HK-2 (cell line): ENCODE data around the gene CHODL.

Experiments used
- DNase-seq: peaks from one replicate; pipeline ENCODE4 v3.0.0-alpha.2; 2018; ENCODE audit not compliant: unreplicated experiment

Gene CHODL, protein sequence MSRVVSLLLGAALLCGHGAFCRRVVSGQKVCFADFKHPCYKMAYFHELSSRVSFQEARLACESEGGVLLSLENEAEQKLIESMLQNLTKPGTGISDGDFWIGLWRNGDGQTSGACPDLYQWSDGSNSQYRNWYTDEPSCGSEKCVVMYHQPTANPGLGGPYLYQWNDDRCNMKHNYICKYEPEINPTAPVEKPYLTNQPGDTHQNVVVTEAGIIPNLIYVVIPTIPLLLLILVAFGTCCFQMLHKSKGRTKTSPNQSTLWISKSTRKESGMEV

GRCh38 chr21:18244671-18245463 is at the start of gene CHODL:
Gene CHODL (plus strand): TSS chr21:18244833. CDS start chr21:18245224, 391 bp downstream.
- DNase-seq, result no peak

- DNase-seq, result no peak
Measured at GRCh38 chr21:18204931-18205330, 39.7 kb upstream of the CHODL start.

DNA sequence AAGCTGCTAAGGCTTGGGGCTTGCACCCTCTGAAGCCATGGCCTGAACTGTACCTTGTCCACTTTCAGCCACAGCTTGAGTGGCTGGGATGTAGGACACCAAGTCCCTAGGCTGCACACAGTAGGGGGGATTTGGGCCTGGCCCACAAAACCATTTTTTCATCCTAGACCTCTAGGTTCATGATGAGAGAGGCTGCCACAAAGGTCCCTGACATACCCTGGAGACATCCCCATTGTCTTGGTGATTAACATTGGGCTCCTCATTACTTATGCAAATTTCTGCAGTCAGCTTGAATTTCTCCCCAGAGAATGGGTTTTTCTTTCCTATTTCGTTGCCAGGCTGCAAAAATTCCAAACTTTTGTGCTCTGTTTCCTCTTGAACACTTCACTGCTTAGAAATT is 26.3 kb upstream of the CHODL start:
- DNase-seq, result no peak

DNA sequence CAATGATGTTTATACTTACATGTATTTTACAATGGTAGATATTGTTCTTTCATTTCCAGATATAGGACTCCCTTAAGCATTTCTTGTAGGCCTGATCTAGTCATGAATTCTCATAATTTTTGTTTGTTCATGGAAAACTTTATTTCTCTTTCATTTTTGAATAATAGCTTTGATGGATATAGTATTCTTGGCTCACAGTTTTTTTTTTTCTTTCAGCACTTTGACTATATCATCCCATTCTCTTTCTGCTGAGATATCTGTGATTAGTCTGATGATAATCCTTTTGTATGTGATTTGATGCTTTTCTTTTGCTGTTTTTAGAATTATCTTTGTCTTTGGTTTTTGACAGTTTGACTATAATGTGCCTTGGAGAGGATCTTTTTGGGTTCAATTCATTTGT is 24.1 kb upstream of the CHODL start:
- DNase-seq, result no peak

DNA sequence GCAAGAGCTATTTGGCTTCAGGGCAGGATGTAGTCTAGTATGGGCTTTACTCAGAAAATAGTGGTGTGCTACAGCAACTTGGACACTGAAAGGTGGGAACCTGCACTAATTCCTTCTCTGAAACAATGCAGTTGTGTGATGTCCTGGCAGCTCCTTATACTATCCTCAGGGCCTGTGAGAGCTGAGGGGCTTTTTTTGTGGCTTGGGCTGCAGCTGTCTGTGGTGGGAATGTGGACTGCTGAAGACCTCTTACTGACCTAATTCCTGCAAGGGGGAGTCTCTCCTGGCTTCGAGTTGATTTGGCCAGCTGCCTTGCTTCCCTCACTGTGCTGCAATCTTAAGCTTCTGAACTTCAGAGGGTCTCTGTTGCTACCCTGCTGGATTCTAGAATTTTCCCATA is 22.3 kb upstream of the CHODL start:
- no peak for DNase-seq

DNA sequence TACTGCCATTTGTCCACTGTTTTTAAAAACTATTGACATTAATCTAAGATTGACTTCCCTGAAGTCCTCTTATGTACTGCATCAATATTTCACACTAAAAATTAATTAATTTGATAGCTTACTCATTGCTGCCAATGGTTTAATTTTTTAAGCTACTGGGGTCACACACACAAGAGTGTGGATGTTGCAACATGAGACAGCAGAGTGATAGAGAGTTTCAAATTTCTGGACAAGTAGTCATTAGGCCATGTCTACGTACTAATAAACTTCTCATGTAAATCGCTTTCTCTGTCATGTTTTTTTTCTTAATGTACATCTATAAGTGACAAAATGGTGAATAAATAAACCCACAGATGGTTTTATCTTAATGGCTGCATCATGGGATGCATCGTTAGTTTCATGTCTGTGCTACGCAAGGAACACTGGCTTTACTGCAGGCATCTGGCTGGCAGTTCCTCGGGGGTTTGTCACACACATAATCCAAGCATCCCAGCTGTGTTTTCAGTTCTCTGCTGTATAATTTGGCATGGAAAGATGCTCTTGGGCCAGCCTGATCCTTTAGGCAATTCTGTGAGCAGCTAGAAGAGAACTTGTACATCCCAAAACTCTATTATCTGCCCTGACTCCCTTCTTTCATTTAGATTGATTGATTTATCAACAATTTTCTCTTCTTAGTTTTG is 16.4 kb upstream of the CHODL start:
- DNase-seq, result no peak

DNA sequence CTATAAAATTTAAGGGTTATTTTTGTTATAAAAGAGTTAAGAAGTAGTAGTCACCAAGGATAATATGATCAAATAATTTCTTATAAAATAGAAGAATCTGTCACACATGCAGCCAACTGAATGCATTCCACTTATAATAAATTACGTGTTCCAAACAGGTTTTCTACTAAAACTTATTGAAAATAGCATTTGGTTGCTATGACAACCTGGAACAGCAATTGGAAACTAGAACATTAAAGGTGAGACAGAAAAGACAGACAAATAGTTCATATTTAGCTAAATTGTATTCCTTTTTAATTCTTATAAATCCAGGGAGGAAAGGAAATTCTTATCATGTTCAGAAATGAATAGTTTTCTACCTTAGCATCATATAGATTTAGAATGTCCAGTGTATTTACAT is 9.1 kb upstream of the CHODL start:
- DNase-seq, result no peak

DNA sequence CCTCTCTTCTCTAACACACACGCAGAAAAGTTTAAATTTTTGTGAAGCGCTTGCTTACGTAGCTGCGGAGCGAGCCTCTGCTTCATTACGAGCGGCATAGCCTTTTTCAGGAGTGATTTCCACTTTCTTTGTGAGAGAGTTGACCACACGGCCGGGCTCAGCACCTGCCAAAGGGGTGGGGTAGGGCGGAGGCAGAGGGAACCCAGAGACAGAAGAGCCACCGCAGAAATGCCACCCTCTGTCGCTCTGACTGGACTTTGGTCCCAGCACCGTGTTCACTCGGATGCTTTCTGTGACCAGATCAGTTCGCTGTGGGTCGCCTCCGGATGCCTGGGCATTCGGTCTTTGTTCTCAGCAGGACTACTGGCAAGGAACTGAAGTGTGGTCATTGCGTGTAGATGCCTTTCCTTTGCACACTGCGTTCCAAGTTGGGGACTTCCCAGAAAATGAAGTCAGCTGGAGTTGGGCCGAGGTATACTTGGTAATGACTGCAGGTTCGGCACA is 883 bp downstream of the CHODL start:
- DNase-seq, result no peak

GRCh38 chr21:18248171-18248570 is 3.5 kb downstream of the CHODL start:
- DNase-seq, result no peak

DNA sequence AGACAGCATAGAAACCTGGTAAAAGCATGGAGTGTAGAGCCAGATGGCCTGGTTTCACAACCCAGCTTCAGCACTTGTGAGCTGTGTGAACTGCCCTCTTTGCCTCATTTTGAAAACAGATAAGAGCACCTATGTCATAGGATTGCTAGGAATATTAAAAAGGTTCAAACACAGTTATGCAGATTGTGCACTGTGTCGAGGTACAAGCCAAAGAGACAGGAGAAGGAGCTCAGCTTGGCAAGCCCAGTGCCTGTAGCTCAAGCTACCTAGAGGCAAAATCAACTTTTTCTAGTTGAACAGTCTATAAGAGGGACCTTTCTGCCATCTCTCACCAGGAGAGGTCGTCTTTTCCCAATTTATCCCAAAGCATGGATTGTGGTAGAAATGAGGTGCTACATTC is 5.0 kb downstream of the CHODL start:
- DNase-seq, result no peak

DNA sequence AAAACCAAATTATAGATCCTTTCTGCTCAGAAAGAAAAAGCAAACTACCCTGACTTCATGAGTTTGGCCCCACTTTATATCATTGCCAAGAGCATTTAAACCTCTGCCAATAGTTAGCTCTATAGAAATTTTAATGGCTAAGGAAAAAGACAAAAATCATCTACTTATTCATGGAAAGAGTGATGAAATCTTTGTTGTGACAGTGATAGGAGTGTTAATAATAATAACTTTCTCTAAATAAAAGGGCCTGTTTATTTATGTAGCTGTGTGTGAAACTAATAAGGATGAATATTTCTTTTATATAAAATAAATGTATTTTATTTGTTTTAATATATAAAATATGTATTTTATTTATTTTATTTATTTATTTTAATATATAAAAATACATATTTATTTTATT is 6.4 kb downstream of the CHODL start:
- no peak for DNase-seq

DNA sequence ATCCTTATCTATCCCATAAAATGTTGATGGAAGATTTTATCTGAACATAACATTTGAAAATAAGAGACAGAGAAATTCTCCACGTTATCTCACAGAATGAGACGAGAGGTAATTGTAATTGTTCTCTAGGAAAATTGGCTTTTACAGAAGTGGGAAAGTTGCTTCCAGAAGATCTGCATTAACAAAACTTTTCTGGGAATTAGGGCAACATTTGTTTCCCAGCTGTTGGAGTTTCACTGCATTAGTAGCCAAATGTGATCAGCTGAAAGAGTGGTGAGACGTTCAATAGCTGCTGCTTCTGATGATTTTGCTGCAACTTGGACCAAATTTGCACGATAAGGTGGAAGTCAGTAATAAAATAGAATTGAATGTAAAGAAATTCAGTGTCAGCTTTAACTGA is 7.6 kb downstream of the CHODL start:
- DNase-seq, result no peak

DNA sequence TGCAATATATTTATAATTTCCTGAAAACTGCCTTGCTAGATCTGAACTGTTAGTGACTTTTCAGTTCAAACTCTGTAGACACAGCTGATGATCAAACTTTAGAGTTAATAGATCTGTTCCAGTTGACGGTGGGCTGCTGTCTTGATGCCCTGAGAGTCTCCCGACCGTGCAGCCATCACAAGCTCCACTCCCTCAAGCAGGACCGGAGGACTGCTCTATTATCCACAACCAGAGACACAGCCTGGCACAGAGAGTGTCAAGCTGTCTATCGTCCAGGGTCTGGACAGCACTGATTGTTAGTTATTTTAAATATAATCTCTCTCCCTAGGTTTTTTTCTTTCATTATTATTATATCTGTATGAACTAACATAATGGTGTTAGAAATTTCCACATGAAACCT is 8.0 kb downstream of the CHODL start:
- DNase-seq, result no peak

GRCh38 chr21:18253221-18253620 is 8.6 kb downstream of the CHODL start:
- no peak for DNase-seq

GRCh38 chr21:18253799-18254198 is 9.2 kb downstream of the CHODL start:
- DNase-seq, result no peak

DNA sequence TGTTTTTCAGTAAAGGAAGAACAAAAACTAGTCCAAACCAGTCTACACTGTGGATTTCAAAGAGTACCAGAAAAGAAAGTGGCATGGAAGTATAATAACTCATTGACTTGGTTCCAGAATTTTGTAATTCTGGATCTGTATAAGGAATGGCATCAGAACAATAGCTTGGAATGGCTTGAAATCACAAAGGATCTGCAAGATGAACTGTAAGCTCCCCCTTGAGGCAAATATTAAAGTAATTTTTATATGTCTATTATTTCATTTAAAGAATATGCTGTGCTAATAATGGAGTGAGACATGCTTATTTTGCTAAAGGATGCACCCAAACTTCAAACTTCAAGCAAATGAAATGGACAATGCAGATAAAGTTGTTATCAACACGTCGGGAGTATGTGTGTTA is 21.3 kb downstream of the CHODL start:
- no peak for DNase-seq

DNA sequence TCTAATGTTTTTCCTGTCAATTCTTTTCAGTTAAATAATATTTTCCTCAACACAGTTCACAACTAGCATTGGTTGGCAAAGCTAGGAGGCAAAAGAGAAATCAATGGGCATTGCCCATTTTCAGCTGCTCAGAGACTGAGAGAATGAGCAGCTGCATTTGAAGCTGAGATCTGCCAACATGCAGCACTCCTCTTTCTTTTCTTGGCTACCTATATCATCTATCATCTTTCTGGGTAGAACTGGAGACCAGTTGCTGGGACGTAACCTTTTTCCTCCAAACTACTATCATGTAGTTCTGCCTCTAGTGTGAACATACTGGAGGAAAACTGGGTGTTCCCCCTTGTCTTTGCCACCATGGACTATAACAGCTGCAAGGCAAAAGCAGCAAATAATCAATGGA is 22.9 kb downstream of the CHODL start:
- no peak for DNase-seq

- DNase-seq, result no peak
Measured at GRCh38 chr21:18268906-18269305, 24.3 kb downstream of the CHODL start.

GRCh38 chr21:18269856-18270255 is 25.2 kb downstream of the CHODL start:
- DNase-seq, result no peak

DNA sequence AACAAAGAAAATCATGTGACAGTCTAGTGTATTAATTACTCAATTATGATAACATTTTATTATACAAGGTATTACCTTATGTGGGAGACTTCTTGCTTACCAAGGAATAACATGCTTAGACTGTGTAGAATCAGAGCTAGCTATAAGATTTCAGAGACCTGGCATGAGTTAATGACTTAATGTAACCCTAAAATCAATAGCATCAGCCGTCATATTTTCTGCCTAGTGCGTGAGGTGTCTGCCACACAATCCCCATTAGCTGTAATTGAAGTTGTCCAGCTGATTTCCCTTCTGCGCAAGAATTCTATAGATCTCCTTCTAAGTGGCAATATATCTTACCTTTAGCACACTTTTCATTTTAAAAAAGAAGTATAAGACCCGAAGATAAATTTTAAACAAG is 28.8 kb downstream of the CHODL start:
- DNase-seq, result no peak

DNA sequence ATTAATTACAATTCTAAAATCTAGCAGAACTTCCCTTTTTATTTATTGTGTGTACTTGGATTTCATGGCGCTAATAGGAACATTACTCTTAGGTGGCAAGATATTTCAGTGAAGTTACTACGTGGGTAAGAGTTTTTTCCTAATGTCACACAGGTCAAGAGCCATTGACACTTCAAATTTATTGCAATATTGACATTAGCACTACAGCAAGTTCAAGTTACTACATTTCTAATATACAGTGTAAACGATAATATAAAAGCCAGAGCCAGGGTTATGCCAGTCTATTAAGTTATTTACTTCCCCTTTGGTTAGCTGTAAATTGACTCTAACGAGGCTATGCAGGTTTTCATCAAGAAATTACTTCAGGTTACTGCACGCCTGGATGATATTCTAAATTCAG is 29.7 kb downstream of the CHODL start:
- no peak for DNase-seq

DNA sequence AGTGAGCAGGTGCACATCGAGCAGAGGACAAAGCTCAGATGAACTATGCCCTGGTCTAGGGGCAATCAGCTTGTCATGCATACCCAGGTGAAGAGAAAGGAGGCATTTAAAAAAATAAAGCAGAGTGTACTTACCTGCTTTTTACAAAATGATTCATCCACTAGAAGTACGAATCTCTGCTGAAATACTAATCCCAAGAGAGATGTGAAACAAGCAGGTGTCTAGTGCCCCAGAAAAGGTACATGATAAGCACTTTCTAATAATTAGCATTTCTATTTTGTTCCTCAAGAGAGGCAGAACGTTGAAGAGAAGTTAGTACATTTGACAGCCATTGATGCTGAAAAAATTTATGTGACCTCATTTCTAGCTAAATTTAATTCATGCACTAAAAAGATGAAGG is 31.1 kb downstream of the CHODL start:
- no peak for DNase-seq

- no peak for DNase-seq
Measured at GRCh38 chr21:18285379-18285778, 40.7 kb downstream of the CHODL start.
